ENCODE data around the gene KLF18. TPM values are rescaled to one million over a fixed set of nuclear protein-coding genes. Genes with fewer than 3 reads are reported as not detected.

The KLF18 gene
- total RNA-seq, 1 experiment from 2014 or later = not detected

DNA sequence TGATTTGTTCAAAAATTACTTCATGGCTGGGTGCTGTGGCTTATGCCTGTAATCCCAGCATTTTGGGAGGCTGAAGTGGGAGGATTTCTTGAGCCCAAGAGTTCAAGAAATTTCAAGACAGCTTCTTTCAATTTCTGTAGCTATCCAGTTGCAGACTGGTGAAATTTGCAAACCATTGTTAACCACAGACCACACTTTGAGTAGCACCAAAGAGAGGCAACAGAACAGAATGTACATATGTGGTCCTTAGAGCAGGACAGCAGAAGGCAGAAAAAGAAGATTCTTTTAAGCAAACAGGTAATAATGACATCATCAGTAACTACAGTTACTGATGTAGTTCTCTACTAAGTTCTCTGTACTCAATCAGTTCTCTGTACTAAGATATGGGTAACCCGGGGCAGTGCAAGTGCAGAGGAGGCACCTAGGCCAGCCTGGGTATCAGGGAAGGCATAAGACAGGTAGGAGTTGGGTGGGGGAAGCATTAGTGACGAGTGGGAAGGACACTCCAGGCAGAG is 28.3 kb downstream of the KLF18 start:
- BruUV-seq (replicated peaks) = no TSS peak
- no peak for DNase-seq
- no peaks in the 10 kb centered on the region for H3K36me3 Mint-ChIP-seq (ENCODE audit: insufficient read depth, unreplicated experiment)
- H3K27me3 ChIP-seq (replicated peaks; ENCODE audit: control insufficient read depth, insufficient read depth, low read length) = no peaks in the 10 kb centered on the region
- no peak overlapping the region for H3K4me3 Mint-ChIP-seq (ENCODE audit: unreplicated experiment)
- TF ChIP-seq, protein P1, sequence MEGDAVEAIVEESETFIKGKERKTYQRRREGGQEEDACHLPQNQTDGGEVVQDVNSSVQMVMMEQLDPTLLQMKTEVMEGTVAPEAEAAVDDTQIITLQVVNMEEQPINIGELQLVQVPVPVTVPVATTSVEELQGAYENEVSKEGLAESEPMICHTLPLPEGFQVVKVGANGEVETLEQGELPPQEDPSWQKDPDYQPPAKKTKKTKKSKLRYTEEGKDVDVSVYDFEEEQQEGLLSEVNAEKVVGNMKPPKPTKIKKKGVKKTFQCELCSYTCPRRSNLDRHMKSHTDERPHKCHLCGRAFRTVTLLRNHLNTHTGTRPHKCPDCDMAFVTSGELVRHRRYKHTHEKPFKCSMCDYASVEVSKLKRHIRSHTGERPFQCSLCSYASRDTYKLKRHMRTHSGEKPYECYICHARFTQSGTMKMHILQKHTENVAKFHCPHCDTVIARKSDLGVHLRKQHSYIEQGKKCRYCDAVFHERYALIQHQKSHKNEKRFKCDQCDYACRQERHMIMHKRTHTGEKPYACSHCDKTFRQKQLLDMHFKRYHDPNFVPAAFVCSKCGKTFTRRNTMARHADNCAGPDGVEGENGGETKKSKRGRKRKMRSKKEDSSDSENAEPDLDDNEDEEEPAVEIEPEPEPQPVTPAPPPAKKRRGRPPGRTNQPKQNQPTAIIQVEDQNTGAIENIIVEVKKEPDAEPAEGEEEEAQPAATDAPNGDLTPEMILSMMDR (IDR thresholded peaks at IDR 0.05; ENCODE audit: insufficient read depth in 1 of 2, low read depth in 1 of 2, low read length in 1 of 2, severe bottlenecking in 1 of 2, unreplicated experiment in 1 of 2) = no peak
- no peaks in the 10 kb centered on the region for H3K27me3 Mint-ChIP-seq (ENCODE audit: insufficient read depth, unreplicated experiment)
- CTCF ChIA-PET = no interaction called here
- intact Hi-C loops (cut with micrococcal nuclease; ENCODE audit: unreplicated experiment) = no loop called here
- no peak overlapping the region for H3K27ac Mint-ChIP-seq (ENCODE audit: unreplicated experiment)
- H3K36me3 ChIP-seq (ENCODE audit: control insufficient read depth, insufficient read depth, low read length) = no peaks in the 10 kb centered on the region
- no peaks in the 10 kb centered on the region for H3K9me3 ChIP-seq
- no peaks in the 10 kb centered on the region for H3K9me3 Mint-ChIP-seq (ENCODE audit: unreplicated experiment)
- H3K4me1 Mint-ChIP-seq (ENCODE audit: low read depth, unreplicated experiment) = no peaks in the 10 kb centered on the region
- no peaks in the 10 kb centered on the region for H3K4me1 ChIP-seq
- H3K4me3 ChIP-seq (ENCODE audit: low read depth, low read length) = no peak overlapping the region
- POLR2A ChIA-PET = no interaction called here

DNA sequence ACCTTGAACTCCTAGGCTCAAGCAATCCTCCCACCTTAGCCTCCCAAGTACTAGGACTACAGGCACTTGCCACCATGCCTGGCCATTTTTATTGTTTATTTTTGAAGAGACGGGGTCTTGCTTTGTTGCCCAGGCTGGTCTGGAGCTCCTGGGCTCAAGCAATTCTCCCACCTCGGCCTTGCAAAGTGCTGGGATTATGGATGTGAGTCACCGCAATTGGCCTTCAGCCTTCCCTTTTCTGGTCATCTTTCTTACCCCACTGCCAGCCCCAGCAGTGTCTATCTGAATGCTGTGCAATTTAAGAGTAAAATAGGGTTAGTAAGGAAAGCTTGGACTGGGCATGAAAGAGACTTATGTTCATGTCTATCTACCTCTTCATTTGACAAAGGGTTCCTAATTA is 28.9 kb downstream of the KLF18 start:
- H3K27me3 Mint-ChIP-seq (ENCODE audit: insufficient read depth, unreplicated experiment) = no peaks in the 10 kb centered on the region

DNA sequence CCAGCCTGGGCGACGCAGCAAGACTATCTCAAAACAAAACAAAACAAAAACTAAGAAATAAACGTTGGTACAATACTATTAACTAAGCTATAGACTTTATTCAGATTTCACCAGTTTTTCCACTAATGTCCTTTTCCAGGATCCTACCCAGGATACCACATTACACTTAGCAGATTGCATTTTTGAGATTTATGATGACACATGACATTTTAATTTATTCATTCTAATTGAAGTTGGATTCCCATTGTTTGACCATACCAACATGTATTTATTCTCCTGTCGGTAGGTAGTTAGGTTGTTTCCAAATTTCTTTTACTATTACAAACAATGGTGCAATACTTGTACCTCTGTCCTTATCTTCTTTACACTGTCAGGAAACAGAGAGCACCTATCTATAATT is 29.6 kb downstream of the KLF18 start:
- Histone ChIP-seq H3K9me3 (no peaks in the 10 kb centered on the region), H3K4me3 (ENCODE audit: low read depth, low read length) (no peak overlapping the region), H3K36me3 (ENCODE audit: control insufficient read depth, insufficient read depth, low read length) (no peaks in the 10 kb centered on the region), H3K4me1 (no peaks in the 10 kb centered on the region), H3K27me3 (replicated peaks; ENCODE audit: control insufficient read depth, insufficient read depth, low read length) (no peaks in the 10 kb centered on the region)
- intact Hi-C loops (cut with micrococcal nuclease; ENCODE audit: unreplicated experiment) = no loop called here
- no peak overlapping the region for H3K4me3 Mint-ChIP-seq (ENCODE audit: unreplicated experiment)
- TF ChIP-seq, protein P1 (IDR thresholded peaks at IDR 0.05; ENCODE audit: insufficient read depth in 1 of 2, low read depth in 1 of 2, low read length in 1 of 2, severe bottlenecking in 1 of 2, unreplicated experiment in 1 of 2) = no peak
- DNase-seq = no peak
- no peaks in the 10 kb centered on the region for H3K9me3 Mint-ChIP-seq (ENCODE audit: unreplicated experiment)
- CTCF ChIA-PET = no interaction called here
- no peaks in the 10 kb centered on the region for H3K27me3 Mint-ChIP-seq (ENCODE audit: insufficient read depth, unreplicated experiment)
- H3K36me3 Mint-ChIP-seq (ENCODE audit: insufficient read depth, unreplicated experiment) = no peaks in the 10 kb centered on the region
- H3K27ac Mint-ChIP-seq (ENCODE audit: unreplicated experiment) = no peak overlapping the region
- POLR2A ChIA-PET = no interaction called here
- no peaks in the 10 kb centered on the region for H3K4me1 Mint-ChIP-seq (ENCODE audit: low read depth, unreplicated experiment)
- BruUV-seq (replicated peaks) = no TSS peak

More for the DNA sequence above, 28.9 kb downstream of the KLF18 start:
- Histone ChIP-seq H3K4me3 (ENCODE audit: low read depth, low read length) (no peak overlapping the region), H3K4me1 (no peaks in the 10 kb centered on the region), H3K9me3 (no peaks in the 10 kb centered on the region), H3K27me3 (replicated peaks; ENCODE audit: control insufficient read depth, insufficient read depth, low read length) (no peaks in the 10 kb centered on the region), H3K36me3 (ENCODE audit: control insufficient read depth, insufficient read depth, low read length) (no peaks in the 10 kb centered on the region)
- H3K9me3 Mint-ChIP-seq (ENCODE audit: unreplicated experiment) = no peaks in the 10 kb centered on the region
- ChIA-PET CTCF (no interaction called here), POLR2A (no interaction called here)
- intact Hi-C loops (cut with micrococcal nuclease; ENCODE audit: unreplicated experiment) = no loop called here
- no peaks in the 10 kb centered on the region for H3K4me1 Mint-ChIP-seq (ENCODE audit: low read depth, unreplicated experiment)
- no peaks in the 10 kb centered on the region for H3K36me3 Mint-ChIP-seq (ENCODE audit: insufficient read depth, unreplicated experiment)
- BruUV-seq (replicated peaks) = no TSS peak
- H3K27ac Mint-ChIP-seq (ENCODE audit: unreplicated experiment) = no peak overlapping the region
- TF ChIP-seq, protein P1 (IDR thresholded peaks at IDR 0.05; ENCODE audit: insufficient read depth in 1 of 2, low read depth in 1 of 2, low read length in 1 of 2, severe bottlenecking in 1 of 2, unreplicated experiment in 1 of 2) = no peak
- H3K4me3 Mint-ChIP-seq (ENCODE audit: unreplicated experiment) = no peak overlapping the region
- no peak for DNase-seq

Data from Caco-2 (cell line).